Mesenchymal stem cell (in vitro differentiated cells and primary cell): ENCODE measurements around the gene ACTR3.
A peak's percentile ranks its signal among the peaks of the same experiment; 100 is the strongest.

Source experiments
- DNase-seq: peaks from one replicate; pipeline ENCODE4 v3.0.0-alpha.2; 2013
- H2AFZ ChIP-seq: one replicate; pipeline ENCODE4 v1.6.1; 2013; ENCODE audit warnings: low read depth, mild to moderate bottlenecking, control low read depth, inconsistent platforms, low read length, moderate library complexity
- H2AK5ac ChIP-seq: 2 replicates; pipeline ENCODE4 v1.6.1; 2013; ENCODE audit warnings: low read length, moderate library complexity, mild to moderate bottlenecking, inconsistent platforms; ENCODE audit not compliant: severe bottlenecking
- H2BK120ac ChIP-seq: one replicate; pipeline ENCODE4 v1.6.1; 2013; ENCODE audit warnings: low read depth, mild to moderate bottlenecking, inconsistent platforms, low read length, moderate library complexity
- H2BK12ac ChIP-seq, 2 experiments: one replicate each; pipeline ENCODE4 v1.6.1; 2013; ENCODE audit warnings: inconsistent platforms in 2 of 2, low read length in 2 of 2, mild to moderate bottlenecking in 2 of 2, moderate library complexity in 2 of 2, control low read depth in 1 of 2
- H2BK15ac ChIP-seq: one replicate; pipeline ENCODE4 v1.6.1; 2013; ENCODE audit warnings: mild to moderate bottlenecking, low read depth, inconsistent platforms; ENCODE audit not compliant: poor library complexity, severe bottlenecking
- H2BK5ac ChIP-seq: 2 replicates; pipeline ENCODE4 v1.6.1; 2013; ENCODE audit warnings: low read depth, mild to moderate bottlenecking, low read length, control low read depth, inconsistent platforms; ENCODE audit not compliant: poor library complexity, severe bottlenecking
- H3K14ac ChIP-seq, 2 experiments: one replicate each; pipeline ENCODE4 v1.6.1; 2013; ENCODE audit warnings: inconsistent platforms in 2 of 2, low read length in 2 of 2, control low read depth in 1 of 2, mild to moderate bottlenecking in 1 of 2, moderate library complexity in 1 of 2
- H3K18ac ChIP-seq, 2 experiments: one replicate each; pipeline ENCODE4 v1.6.1; 2013; ENCODE audit warnings: inconsistent platforms in 2 of 2, low read length in 2 of 2, control low read depth in 1 of 2, low read depth in 1 of 2, mild to moderate bottlenecking in 1 of 2
- H3K23ac ChIP-seq, 2 experiments: one replicate each; pipeline ENCODE4 v1.6.1; 2013; ENCODE audit warnings: inconsistent platforms in 2 of 2, low read length in 2 of 2, mild to moderate bottlenecking in 2 of 2, moderate library complexity in 2 of 2, control low read depth in 1 of 2
- H3K27ac ChIP-seq: 2 replicates; pipeline ENCODE4 v1.5.1; 2013; ENCODE audit warnings: mild to moderate bottlenecking, moderate library complexity, low read length, control low read depth, inconsistent platforms; ENCODE audit not compliant: poor library complexity, severe bottlenecking
- H3K27me3 ChIP-seq, 2 experiments: 2 replicates each; pipeline versions ENCODE4 v1.6.1 to v1.7.0; 2013; ENCODE audit warnings: low read length in 2 of 2, mild to moderate bottlenecking in 2 of 2, moderate library complexity in 2 of 2, control low read depth in 1 of 2, inconsistent platforms in 1 of 2; ENCODE audit not compliant: control insufficient read depth in 1 of 2, insufficient read depth in 1 of 2
- H3K36me3 ChIP-seq, 2 experiments: 2 replicates each; pipeline versions ENCODE4 v1.6.1 to v1.7.0; 2013; ENCODE audit warnings: low read length in 2 of 2, control low read depth in 1 of 2, inconsistent platforms in 1 of 2, low read depth in 1 of 2, mild to moderate bottlenecking in 1 of 2; ENCODE audit not compliant: insufficient read depth in 2 of 2, control insufficient read depth in 1 of 2
- H3K4ac ChIP-seq, 2 experiments: one replicate each; pipeline ENCODE4 v1.6.1; 2013; ENCODE audit warnings: inconsistent platforms in 2 of 2, low read length in 2 of 2, mild to moderate bottlenecking in 2 of 2, moderate library complexity in 2 of 2, control low read depth in 1 of 2, low read depth in 1 of 2
- H3K4me1 ChIP-seq: 2 replicates; pipeline ENCODE4 v1.6.1; 2013; ENCODE audit warnings: low read depth, low read length, control low read depth; ENCODE audit not compliant: control insufficient read depth, insufficient read depth
- H3K4me2 ChIP-seq: 2 replicates; pipeline ENCODE4 v1.6.1; 2013; ENCODE audit warnings: low read length, mild to moderate bottlenecking, inconsistent platforms; ENCODE audit not compliant: poor library complexity, severe bottlenecking
- H3K4me3 ChIP-seq, 2 experiments: 2 replicates each; pipeline versions ENCODE4 v1.5.1 to v1.7.0; 2013; ENCODE audit warnings: low read length in 2 of 2, mild to moderate bottlenecking in 2 of 2, control low read depth in 1 of 2, low read depth in 1 of 2; ENCODE audit not compliant: insufficient read depth in 1 of 2
- H3K79me1 ChIP-seq: replicated peaks from 2 replicates; pipeline ENCODE4 v1.6.1; 2013; ENCODE audit warnings: mild to moderate bottlenecking, control low read depth, low read length, inconsistent platforms; ENCODE audit not compliant: poor library complexity, severe bottlenecking
- H3K9ac ChIP-seq: 2 replicates; pipeline ENCODE4 v1.7.0; 2013; ENCODE audit warnings: mild to moderate bottlenecking, low read length, moderate library complexity
- H3K9me3 ChIP-seq: 2 replicates; pipeline ENCODE4 v1.7.0; 2013; ENCODE audit warnings: mild to moderate bottlenecking, low read length; ENCODE audit not compliant: control insufficient read depth
- H4K8ac ChIP-seq: one replicate; pipeline ENCODE4 v1.6.1; 2013; ENCODE audit warnings: inconsistent platforms, mild to moderate bottlenecking, low read length, moderate library complexity
- H4K91ac ChIP-seq: one replicate; pipeline ENCODE4 v1.6.1; 2013; ENCODE audit warnings: mild to moderate bottlenecking, low read length, inconsistent platforms
- WGBS: methylation state at CpG from one replicate; pipeline ENCODE4 v1.1.7; 2013; ENCODE audit warnings: mixed read lengths; 5-methylcytosine and 5-hydroxymethylcytosine counted together

Gene ACTR3

DNA sequence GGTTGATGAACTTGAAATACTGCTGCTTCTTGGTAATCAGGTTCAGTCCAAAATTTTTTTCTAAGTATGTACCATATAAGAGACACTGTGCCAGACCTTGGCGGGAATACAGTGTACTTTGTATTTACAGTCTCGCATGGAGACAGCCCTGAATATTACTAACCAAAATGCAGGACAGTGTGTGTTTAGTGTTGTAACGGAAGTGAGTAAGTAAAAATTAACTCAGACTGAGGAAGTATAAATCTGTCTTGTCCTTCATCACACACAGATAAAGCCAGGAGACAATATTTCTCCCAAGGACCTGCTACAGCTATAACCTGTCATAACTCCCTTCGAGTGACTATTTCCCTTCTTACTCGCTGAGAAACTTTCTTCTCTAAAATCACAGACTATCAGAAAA, 76.9 kb downstream of the ACTR3 start:
- H3K79me1 ChIP-seq, result peaks cover 12% of the 10 kb centered on the region
- no peak overlapping the region for H2AK5ac ChIP-seq
- 78% methylated on average over 3 of the region's 5 CpGs for WGBS
- H3K23ac ChIP-seq, result no peak overlapping the region
- H4K8ac ChIP-seq, result no peak overlapping the region
- no peak overlapping the region for H2BK12ac ChIP-seq
- no peak overlapping the region for H2BK5ac ChIP-seq
- no peak overlapping the region for H3K14ac ChIP-seq
- peak overlapping the region; percentile 22 for H3K27ac ChIP-seq
- H2BK15ac ChIP-seq, result no peak overlapping the region
- H3K4ac ChIP-seq, result no peak overlapping the region
- H3K9me3 ChIP-seq, result no peaks in the 10 kb centered on the region
- DNase-seq, result peak; percentile 52
- H3K4me1 ChIP-seq, result no peaks in the 10 kb centered on the region
- H3K9ac ChIP-seq, result no peak overlapping the region
- H3K36me3 ChIP-seq, result peaks cover 8 to 74% of the 10 kb centered on the region in 2 experiments
- H2BK120ac ChIP-seq, result no peak overlapping the region
- no peak overlapping the region for H2AFZ ChIP-seq
- H3K4me3 ChIP-seq, result no peak overlapping the region
- no peak overlapping the region for H4K91ac ChIP-seq
- H3K27me3 ChIP-seq, result no peaks in the 10 kb centered on the region
- H3K18ac ChIP-seq, result no peak overlapping the region
- H3K4me2 ChIP-seq, result no peak overlapping the region

DNA sequence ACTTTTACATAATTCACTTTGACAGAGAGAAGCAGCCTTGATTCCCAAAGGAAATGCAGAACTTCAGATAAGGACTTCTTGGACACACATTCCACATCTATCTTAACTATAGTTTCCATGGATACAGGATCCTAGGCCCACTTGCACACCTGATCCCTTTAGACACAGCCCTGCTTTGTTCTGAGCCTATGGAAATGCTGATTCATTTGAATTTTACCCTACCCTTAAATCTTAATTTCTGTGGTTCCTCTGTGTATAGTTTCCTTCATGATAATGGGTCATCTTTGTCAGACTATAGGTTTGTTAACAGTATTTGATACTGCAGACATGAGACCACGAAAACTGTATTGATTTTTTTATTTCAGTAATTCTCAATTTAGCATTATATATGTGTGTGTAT, 77.4 kb downstream of the ACTR3 start:
- Histone ChIP-seq H2BK12ac (no peak overlapping the region), H3K36me3 (peaks cover 8 to 74% of the 10 kb centered on the region in 2 experiments), H2AFZ (no peak overlapping the region), H3K4me1 (no peaks in the 10 kb centered on the region), H3K18ac (no peak overlapping the region), H2AK5ac (no peak overlapping the region), H3K27me3 (no peaks in the 10 kb centered on the region), H3K23ac (no peak overlapping the region), H3K4me3 (no peak overlapping the region), H3K9me3 (no peaks in the 10 kb centered on the region), H2BK120ac (no peak overlapping the region), H3K4ac (no peak overlapping the region), H2BK5ac (no peak overlapping the region), H3K27ac (peak overlapping the region; percentile 2), H3K79me1 (peaks cover 12% of the 10 kb centered on the region), H3K4me2 (no peak overlapping the region), H3K14ac (no peak overlapping the region), H2BK15ac (no peak overlapping the region), H3K9ac (no peak overlapping the region), H4K8ac (no peak overlapping the region), H4K91ac (no peak overlapping the region)
- peak; percentile 14 for DNase-seq
- WGBS, result no CpG with 5 or more reads among the region's 1 CpG

DNA sequence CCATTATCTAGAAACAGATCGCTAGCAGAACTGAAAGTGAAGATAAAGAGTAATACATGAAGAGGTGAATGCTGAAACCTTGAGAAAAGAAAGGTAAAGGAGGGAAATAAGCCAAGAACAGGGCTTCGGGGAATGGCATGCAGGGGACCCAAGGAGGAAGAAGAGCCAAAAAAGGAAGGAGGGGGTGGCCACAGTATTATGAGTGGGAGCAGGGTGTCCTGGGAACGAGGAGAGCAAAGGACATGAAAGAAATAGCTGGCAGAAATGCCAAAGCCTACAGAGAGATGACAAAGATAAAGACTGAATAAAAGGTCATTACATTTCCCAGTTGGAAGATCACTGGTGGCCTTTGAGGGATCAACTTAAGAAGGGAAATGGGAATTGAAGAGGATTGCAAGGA, 82.9 kb downstream of the ACTR3 start:
- Histone ChIP-seq H3K79me1 (peaks cover 8% of the 10 kb centered on the region), H3K4me1 (peaks cover 5% of the 10 kb centered on the region), H3K27me3 (no peaks in the 10 kb centered on the region), H2BK120ac (no peak overlapping the region), H2AK5ac (no peak overlapping the region), H2AFZ (no peak overlapping the region), H3K9me3 (no peaks in the 10 kb centered on the region), H3K36me3 (peaks cover 17 to 78% of the 10 kb centered on the region in 2 experiments), H3K18ac (no peak overlapping the region), H3K14ac (no peak overlapping the region), H3K9ac (no peak overlapping the region), H2BK15ac (no peak overlapping the region), H2BK5ac (no peak overlapping the region), H4K8ac (no peak overlapping the region), H4K91ac (no peak overlapping the region), H3K4me3 (no peak overlapping the region), H2BK12ac (no peak overlapping the region), H3K4me2 (no peak overlapping the region), H3K23ac (no peak overlapping the region), H3K4ac (no peak overlapping the region), H3K27ac (no peak overlapping the region)
- DNase-seq, result no peak
- 80% methylated on average over 3 of the region's 3 CpGs for WGBS

DNA sequence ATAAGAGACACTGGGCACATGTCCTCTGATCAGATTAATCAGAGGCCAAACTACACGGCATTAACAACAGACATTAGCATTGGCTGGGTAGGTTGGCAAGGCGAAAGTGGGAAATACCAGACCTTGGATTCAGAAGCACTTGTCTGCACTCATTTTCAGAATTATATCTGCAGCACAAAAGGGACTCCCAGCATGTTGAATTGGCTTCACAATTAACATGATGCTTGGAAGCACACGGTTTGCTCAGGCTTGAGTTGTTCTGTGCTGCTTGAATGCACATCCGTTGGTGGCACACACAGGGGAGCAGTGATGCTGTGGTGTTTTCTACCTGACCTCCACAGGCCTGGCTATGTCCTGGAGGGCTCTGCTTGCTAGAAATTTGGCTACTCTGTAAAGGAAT, 83.9 kb downstream of the ACTR3 start:
- WGBS, result 90% methylated on average over 4 of the region's 4 CpGs
- DNase-seq, result no peak

More for the DNA sequence above, 83.9 kb downstream of the ACTR3 start:
- no peak overlapping the region for H3K14ac ChIP-seq
- no peak overlapping the region for H2BK12ac ChIP-seq
- no peak overlapping the region for H3K4me3 ChIP-seq
- no peak overlapping the region for H3K4ac ChIP-seq
- no peak overlapping the region for H3K9ac ChIP-seq
- no peak overlapping the region for H2BK5ac ChIP-seq
- H4K91ac ChIP-seq, result no peak overlapping the region
- no peaks in the 10 kb centered on the region for H3K9me3 ChIP-seq
- peaks cover 10% of the 10 kb centered on the region for H3K4me1 ChIP-seq
- H2BK15ac ChIP-seq, result no peak overlapping the region
- H4K8ac ChIP-seq, result no peak overlapping the region
- H3K36me3 ChIP-seq, result peaks cover 17 to 75% of the 10 kb centered on the region in 2 experiments
- no peak overlapping the region for H2AFZ ChIP-seq
- H2BK120ac ChIP-seq, result no peak overlapping the region
- H3K23ac ChIP-seq, result no peak overlapping the region
- H3K27me3 ChIP-seq, result no peaks in the 10 kb centered on the region
- H3K79me1 ChIP-seq, result peaks cover 8% of the 10 kb centered on the region
- no peak overlapping the region for H3K18ac ChIP-seq
- no peak overlapping the region for H3K4me2 ChIP-seq
- H2AK5ac ChIP-seq, result no peak overlapping the region
- no peak overlapping the region for H3K27ac ChIP-seq
